GM20000 (cell line): Measurements from ENCODE around the gene HAUS5.
A peak's percentile ranks its signal among the peaks of the same experiment; 100 is the strongest.

Experiments used
- DNase-seq: peaks from one replicate; pipeline ENCODE4 v3.0.0; 2012; ENCODE audit warnings: low spot score
- CTCF ChIP-seq: IDR thresholded peaks from 2 replicates; pipeline ENCODE4 v1.5.1; 2012; ENCODE audit warnings: mild to moderate bottlenecking, control low read depth; ENCODE audit errors: extremely low read depth, missing control alignments

The HAUS5 gene

DNA sequence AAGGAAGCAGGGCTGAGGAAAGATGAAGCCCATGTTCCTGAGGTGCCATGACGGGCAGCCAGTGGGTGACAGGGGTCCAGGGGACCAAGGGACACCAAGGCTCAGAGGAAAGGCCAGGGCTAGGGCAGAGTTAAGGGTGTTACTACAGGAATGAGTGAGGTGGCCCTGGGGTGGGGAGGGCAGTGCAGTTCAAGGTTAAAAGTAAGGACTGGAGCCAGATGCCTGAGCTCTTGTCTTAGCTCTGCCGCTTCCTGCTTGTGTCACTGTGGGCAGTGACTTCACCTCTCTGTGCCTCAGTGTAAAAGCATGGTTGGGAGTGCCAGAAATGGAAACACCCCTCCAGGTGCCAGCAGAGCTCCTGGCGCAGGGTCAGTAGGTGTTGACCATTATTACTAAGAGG, 24.1 kb downstream of the HAUS5 start:
- no peak for TF ChIP-seq CTCF
- no peak for DNase-seq

- no peak for DNase-seq
- TF ChIP-seq CTCF: no peak
Observed at GRCh38 chr19:35637165-35637564, 24.6 kb downstream of the HAUS5 start.

DNA sequence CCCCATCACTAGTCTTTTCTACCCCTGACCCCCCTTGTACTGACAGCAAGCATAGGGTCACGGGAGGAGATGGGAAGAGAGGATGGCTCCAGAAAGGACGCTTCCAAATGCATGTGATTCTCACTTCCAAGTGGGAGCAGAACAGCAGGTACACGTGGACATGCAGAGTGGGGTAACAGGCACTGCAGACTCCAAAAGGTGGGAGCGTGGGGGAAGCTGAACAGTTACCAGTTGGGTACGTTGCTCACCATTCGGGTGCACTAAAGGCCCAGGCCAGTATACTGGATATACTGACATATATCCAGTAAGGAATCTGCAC, 26.7 kb downstream of the HAUS5 start:
- TF ChIP-seq CTCF: no peak

DNA sequence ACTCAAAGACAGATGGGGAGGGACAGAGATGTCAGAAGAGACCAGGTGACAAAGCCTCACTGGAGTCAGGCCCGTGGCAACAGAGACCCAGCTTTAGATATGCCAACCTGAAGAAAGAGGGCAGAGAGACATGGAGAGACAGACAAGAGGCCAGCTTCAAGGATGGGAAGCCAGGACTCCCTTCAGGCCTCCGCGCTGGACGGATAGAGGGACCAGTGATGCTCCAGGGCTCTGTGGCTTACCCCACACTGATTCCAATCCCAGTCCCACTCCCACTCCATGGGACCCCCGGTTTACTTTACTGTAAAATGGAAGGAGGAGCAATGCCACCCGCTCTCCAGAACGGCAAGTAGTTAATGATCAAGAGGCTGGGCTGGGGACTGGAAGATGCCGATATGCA, 27.3 kb downstream of the HAUS5 start:
- TF ChIP-seq CTCF: no peak
- no peak for DNase-seq

More for the DNA sequence above, 26.7 kb downstream of the HAUS5 start:
- DNase-seq: no peak

- peak; percentile 72 for DNase-seq
- no peak for TF ChIP-seq CTCF
Observed at GRCh38 chr19:35641515-35642151, 29.1 kb downstream of the HAUS5 start, which contains the start of gene ETV2. Gene ETV2 (plus strand): TSS chr19:35641745. CDS start chr19:35642461, 716 bp downstream.

DNA sequence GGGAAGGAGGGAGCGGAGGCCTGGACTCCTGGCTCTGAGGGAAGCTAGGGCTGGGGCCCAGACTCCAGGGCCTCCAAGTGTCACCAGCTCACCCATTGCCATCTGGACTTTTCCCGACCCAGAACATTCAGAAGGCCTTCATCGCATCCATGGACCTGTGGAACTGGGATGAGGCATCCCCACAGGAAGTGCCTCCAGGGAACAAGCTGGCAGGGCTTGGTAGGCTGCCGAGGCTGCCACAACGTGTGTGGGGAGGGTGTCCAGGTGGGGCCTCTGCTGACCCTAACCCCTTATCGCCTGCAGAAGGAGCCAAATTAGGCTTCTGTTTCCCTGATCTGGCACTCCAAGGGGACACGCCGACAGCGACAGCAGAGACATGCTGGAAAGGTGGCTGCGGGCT, 29.8 kb downstream of the HAUS5 start:
- TF ChIP-seq CTCF: no peak
- no peak for DNase-seq

- DNase-seq: no peak
- TF ChIP-seq CTCF: no peak
Observed at GRCh38 chr19:35642798-35643254, 30.3 kb downstream of the HAUS5 start.
